Measurements from ENCODE around the gene THPO.

THPO gene

GRCh38 chr3:184328516-184328915 is 49.5 kb downstream of the THPO start:
- DNase-seq, result no peak

GRCh38 chr3:184327171-184327570 is 50.8 kb downstream of the THPO start:
- no peak for DNase-seq

GRCh38 chr3:184325715-184326369 is 52.2 kb downstream of the THPO start:
- DNase-seq, result no peak

- no peak for DNase-seq
Measured at GRCh38 chr3:184325269-184325668, 52.7 kb downstream of the THPO start.

GRCh38 chr3:184323696-184324095 is 54.3 kb downstream of the THPO start:
- DNase-seq, result no peak

GRCh38 chr3:184322731-184323487 is 55.1 kb downstream of the THPO start:
- DNase-seq, result no peak
